Measurements from ENCODE around the gene DCLRE1B.

DCLRE1B gene

GRCh38 chr1:113868387-113869083 lies 36.6 kb upstream of the DCLRE1B start:
- peaks cover 64% of the 10 kb centered on the region for H3K4me1 ChIP-seq (ENCODE audit: insufficient read depth, low read length, severe bottlenecking)
- H3K27ac ChIP-seq (ENCODE audit: low read depth, low read length, poor library complexity, severe bottlenecking), result peak overlapping the region; percentile 97
- peaks cover 17% of the 10 kb centered on the region for H3K36me3 ChIP-seq (ENCODE audit: insufficient read depth, low read length)
- H3K9me2 ChIP-seq (ENCODE audit: low read depth, low read length), result no peaks in the 10 kb centered on the region
- no peak overlapping the region for H2AFZ ChIP-seq (ENCODE audit: low read length)
- H3K4me3 ChIP-seq (ENCODE audit: low read depth, low read length, poor library complexity, severe bottlenecking), result peak overlapping the region; percentile 81
- H3K9me3 ChIP-seq (ENCODE audit: low read length), result no peaks in the 10 kb centered on the region
- H4K20me1 ChIP-seq (ENCODE audit: insufficient read depth, low read length), result no peaks in the 10 kb centered on the region
- no peak overlapping the region; the same call in 1 of the 2 replicates for H3K9ac ChIP-seq (ENCODE audit: low read length)
- 0 out of 2 replicates have a peak, but pooled peaks cover 5% of the 10 kb centered on the region for H3F3A ChIP-seq (ENCODE audit: insufficient read depth, low read length)
- peaks cover 59% of the 10 kb centered on the region for H3K79me2 ChIP-seq (ENCODE audit: insufficient read depth, low read length)
- no peaks in the 10 kb centered on the region for H3K27me3 ChIP-seq (ENCODE audit: insufficient read depth, low read length)
- TF ChIP-seq EZH2 (IDR thresholded peaks at IDR 0.05; ENCODE audit: borderline replicate concordance, low read length), result no peak
- no peak for TF ChIP-seq CTCF (IDR thresholded peaks at IDR 0.05; ENCODE audit: low read length)
- H3K4me2 ChIP-seq (ENCODE audit: low read length), result peak overlapping the region; percentile 88

GRCh38 chr1:113870778-113871177 lies 34.3 kb upstream of the DCLRE1B start:
- H3K79me2 ChIP-seq (ENCODE audit: insufficient read depth, low read length), result peaks cover 50% of the 10 kb centered on the region

GRCh38 chr1:113871597-113872113 lies 33.5 kb upstream of the DCLRE1B start, which contains the start of gene PTPN22:
Gene PTPN22, minus strand, starts transcription at chr1:113871712.
- H3K4me1 ChIP-seq (ENCODE audit: insufficient read depth, low read length, severe bottlenecking), result peaks cover 77% of the 10 kb centered on the region
- no peak for TF ChIP-seq EZH2 (IDR thresholded peaks at IDR 0.05; ENCODE audit: borderline replicate concordance, low read length)
- no peak for TF ChIP-seq CTCF (IDR thresholded peaks at IDR 0.05; ENCODE audit: low read length)
- H2AFZ ChIP-seq (ENCODE audit: low read length), result peak within 1 kb of the TSS; percentile 21; the same call in 1 of the 2 replicates

More at GRCh38 chr1:113870778-113871177, 34.3 kb upstream of the DCLRE1B start:
- peak overlapping the region; percentile 97 for H3K27ac ChIP-seq (ENCODE audit: low read depth, low read length, poor library complexity, severe bottlenecking)
- peak overlapping the region; percentile 88 for H3K4me2 ChIP-seq (ENCODE audit: low read length)
- H3K9ac ChIP-seq (ENCODE audit: low read length), result peak overlapping the region; percentile 89
- H4K20me1 ChIP-seq (ENCODE audit: insufficient read depth, low read length), result no peaks in the 10 kb centered on the region
- H3K4me1 ChIP-seq (ENCODE audit: insufficient read depth, low read length, severe bottlenecking), result peaks cover 77% of the 10 kb centered on the region
- H3F3A ChIP-seq (ENCODE audit: insufficient read depth, low read length), result 0 out of 2 replicates have a peak, but pooled peaks cover 5% of the 10 kb centered on the region
- no peaks in the 10 kb centered on the region for H3K9me3 ChIP-seq (ENCODE audit: low read length)
- no peak overlapping the region for H2AFZ ChIP-seq (ENCODE audit: low read length)
- H3K9me2 ChIP-seq (ENCODE audit: low read depth, low read length), result no peaks in the 10 kb centered on the region
- TF ChIP-seq EZH2 (IDR thresholded peaks at IDR 0.05; ENCODE audit: borderline replicate concordance, low read length), result no peak
- TF ChIP-seq CTCF (IDR thresholded peaks at IDR 0.05; ENCODE audit: low read length), result no peak
- peak overlapping the region; percentile 81 for H3K4me3 ChIP-seq (ENCODE audit: low read depth, low read length, poor library complexity, severe bottlenecking)
- peaks cover 10% of the 10 kb centered on the region for H3K36me3 ChIP-seq (ENCODE audit: insufficient read depth, low read length)
- no peaks in the 10 kb centered on the region for H3K27me3 ChIP-seq (ENCODE audit: insufficient read depth, low read length)

More at GRCh38 chr1:113871597-113872113, 33.5 kb upstream of the DCLRE1B start, which contains the start of gene PTPN22:
- Histone ChIP-seq H3K4me2 (ENCODE audit: low read length) (peak within 1 kb of the TSS; percentile 88), H3K79me2 (ENCODE audit: insufficient read depth, low read length) (peaks cover 45% of the 10 kb centered on the region), H3K4me3 (ENCODE audit: low read depth, low read length, poor library complexity, severe bottlenecking) (peak within 1 kb of the TSS; percentile 81), H4K20me1 (ENCODE audit: insufficient read depth, low read length) (no peaks in the 10 kb centered on the region), H3F3A (ENCODE audit: insufficient read depth, low read length) (0 out of 2 replicates have a peak, but pooled peaks cover 5% of the 10 kb centered on the region), H3K27ac (ENCODE audit: low read depth, low read length, poor library complexity, severe bottlenecking) (peak within 1 kb of the TSS; percentile 97), H3K36me3 (ENCODE audit: insufficient read depth, low read length) (peaks cover 3% of the 10 kb centered on the region), H3K27me3 (ENCODE audit: insufficient read depth, low read length) (no peaks in the 10 kb centered on the region), H3K9me2 (ENCODE audit: low read depth, low read length) (no peaks in the 10 kb centered on the region), H3K9ac (ENCODE audit: low read length) (peak within 1 kb of the TSS; percentile 89), H3K9me3 (ENCODE audit: low read length) (no peaks in the 10 kb centered on the region)
